Natural killer cell (primary cell): Measurements from ENCODE around the gene ARHGAP12. TPM values are rescaled to one million over a fixed set of nuclear protein-coding genes. Genes with fewer than 3 reads are reported as not detected.
"Not testable (repeated sequence)": the region's sequence is repeated elsewhere in the genome, so short reads cannot be mapped to it uniquely, and the experiment has no call there.

Source experiments
- ATAC-seq, 3 donors: fragments of 150-1000 bp in 2 of 3; fragments of 200-7000 bp in 1 of 3; cut with Tn5 transposase; 1 replicate in 1 of 3; 2 replicates in 2 of 3; pipeline ENCODE4 v1.10.0; 2021; ENCODE audit warnings: mild to moderate bottlenecking in 2 of 3, moderate library complexity in 2 of 3
- DNase-seq, 2 donors: peaks; one replicate each; pipeline versions ENCODE4 v3.0.0 to v3.0.0-alpha.2; 2013 to 2021; ENCODE audit warnings: mixed read lengths in 1 of 2
- H3K27ac ChIP-seq: one replicate; pipeline ENCODE4 v1.5.1; 2013; ENCODE audit warnings: mild to moderate bottlenecking, low read length
- H3K27me3 ChIP-seq: one replicate; pipeline ENCODE4 v1.6.1; 2013; ENCODE audit warnings: low read length; ENCODE audit not compliant: control insufficient read depth, insufficient read depth
- H3K36me3 ChIP-seq: one replicate; pipeline ENCODE4 v1.6.1; 2013; ENCODE audit warnings: low read length; ENCODE audit not compliant: control insufficient read depth, insufficient read depth
- H3K4me1 ChIP-seq: one replicate; pipeline ENCODE4 v1.6.1; 2013; ENCODE audit warnings: low read length; ENCODE audit not compliant: control insufficient read depth, insufficient read depth
- H3K4me3 ChIP-seq: one replicate; pipeline ENCODE4 v1.5.1; 2013; ENCODE audit warnings: low read length
- H3K9me3 ChIP-seq: one replicate; pipeline ENCODE4 v1.6.1; 2013; ENCODE audit warnings: low read length; ENCODE audit not compliant: control insufficient read depth, insufficient read depth
- H3K27ac Mint-ChIP-seq, 2 donors: one replicate each; pipeline ENCODE4 v1.8.0; 2022; ENCODE audit warnings: mild to moderate bottlenecking in 2 of 2, mixed read lengths in 2 of 2, moderate library complexity in 1 of 2
- H3K27me3 Mint-ChIP-seq, 2 donors: one replicate each; pipeline ENCODE4 v1.8.0; 2022; ENCODE audit warnings: low read depth in 2 of 2, mixed read lengths in 2 of 2
- H3K36me3 Mint-ChIP-seq: one replicate; pipeline ENCODE4 v1.8.0; 2022; ENCODE audit warnings: mixed read lengths
- H3K4me1 Mint-ChIP-seq, 2 donors: one replicate each; pipeline ENCODE4 v1.8.0; 2022; ENCODE audit warnings: mixed read lengths in 2 of 2
- H3K4me3 Mint-ChIP-seq: one replicate; pipeline ENCODE4 v1.8.0; 2022; ENCODE audit warnings: mild to moderate bottlenecking, moderate library complexity, mixed read lengths
- H3K9me3 Mint-ChIP-seq, 2 donors: one replicate each; pipeline ENCODE4 v1.8.0; 2022; ENCODE audit warnings: mixed read lengths in 2 of 2
- CTCF ChIP-seq: fragments of 200-600 bp; IDR thresholded peaks from one replicate; pipeline ENCODE4 v1.8.0; 2022; ENCODE audit warnings: antibody characterized with exemption
- WGBS: methylation state at CpG from one replicate; pipeline ENCODE4 v1.1.7; 2013; ENCODE audit warnings: missing lambda C conversion rate; ENCODE audit not compliant: insufficient coverage; 5-methylcytosine and 5-hydroxymethylcytosine counted together
- intact Hi-C: fragments of 100-400 bp; cut with micrococcal nuclease; formaldehyde crosslinking; loops from one replicate; pipeline ENCODE4 v1.14.2; 2022
- total RNA-seq, 4 donors: library from RNA; stranded (reverse); fragments of 120-200 nt in 1 of 4; gene quantifications; one replicate each; pipeline versions ENCODE4 v1.2.3 to v1.2.4, GENCODE V29; 2013 to 2022

Gene ARHGAP12
- total RNA-seq, 3 donors from 2014 or later (not counting 1 experiment from before 2014, with no cell fraction given), result 35.1 to 40.2 (median 40.2) TPM

GRCh38 chr10:31770307-31770902 lies 158.2 kb downstream of the ARHGAP12 start:
- ATAC-seq (peak; percentile 77 to 96 (median 87)), DNase-seq (peak; percentile 37 to 75)
- no peaks in the 10 kb centered on the region for H3K36me3 ChIP-seq
- TF ChIP-seq CTCF, result peak; percentile 84
- H3K9me3 ChIP-seq, result no peaks in the 10 kb centered on the region
- Mint-ChIP-seq H3K4me1 (no peaks in the 10 kb centered on the region), H3K27ac (no peak overlapping the region), H3K27me3 (no peaks in the 10 kb centered on the region), H3K36me3 (no peaks in the 10 kb centered on the region), H3K4me3 (no peak overlapping the region), H3K9me3 (no peaks in the 10 kb centered on the region)
- H3K4me3 ChIP-seq, result no peak overlapping the region
- no peaks in the 10 kb centered on the region for H3K27me3 ChIP-seq
- no peaks in the 10 kb centered on the region for H3K4me1 ChIP-seq
- no peak overlapping the region for H3K27ac ChIP-seq
- intact Hi-C loops, result loop anchor here (1.0 kb wide), 2 partner anchors 987 to 1043 kb away; no protein-coding TSS in a partner anchor
- no CpG with 5 or more reads among the region's 8 CpGs for WGBS

- H3K9me3 ChIP-seq, result no peaks in the 10 kb centered on the region
- Mint-ChIP-seq H3K4me3 (no peak overlapping the region), H3K4me1 (no peaks in the 10 kb centered on the region), H3K9me3 (no peaks in the 10 kb centered on the region), H3K27ac (no peak overlapping the region), H3K36me3 (no peaks in the 10 kb centered on the region), H3K27me3 (no peaks in the 10 kb centered on the region)
- 44% methylated on average over 2 of the region's 4 CpGs for WGBS
- H3K27ac ChIP-seq, result no peak overlapping the region
- no peaks in the 10 kb centered on the region for H3K36me3 ChIP-seq
- ATAC-seq, result no peak
- H3K4me3 ChIP-seq, result no peak overlapping the region
- H3K4me1 ChIP-seq, result no peaks in the 10 kb centered on the region
- no peak for DNase-seq
- TF ChIP-seq CTCF, result no peak
- intact Hi-C loops, result no loop called here
- H3K27me3 ChIP-seq, result no peaks in the 10 kb centered on the region
Measured at GRCh38 chr10:31769564-31769963, 159.1 kb downstream of the ARHGAP12 start.

GRCh38 chr10:31768935-31769334 lies 159.7 kb downstream of the ARHGAP12 start:
- DNase-seq, H3K4me1 Mint-ChIP-seq, H3K9me3 Mint-ChIP-seq, H3K4me1 ChIP-seq, H3K36me3 Mint-ChIP-seq, H3K27me3 Mint-ChIP-seq, H3K27ac Mint-ChIP-seq, ATAC-seq, H3K4me3 ChIP-seq, intact Hi-C loops, H3K36me3 ChIP-seq, H3K4me3 Mint-ChIP-seq, H3K9me3 ChIP-seq, H3K27me3 ChIP-seq, H3K27ac ChIP-seq: not testable (repeated sequence)
- WGBS, result 96% methylated on average over 6 of the region's 7 CpGs

GRCh38 chr10:31768467-31768866 lies 160.2 kb downstream of the ARHGAP12 start:
- intact Hi-C loops, result no loop called here
- Mint-ChIP-seq H3K4me1 (no peaks in the 10 kb centered on the region), H3K27ac (no peak overlapping the region), H3K4me3 (no peak overlapping the region), H3K27me3 (no peaks in the 10 kb centered on the region), H3K9me3 (no peaks in the 10 kb centered on the region), H3K36me3 (no peaks in the 10 kb centered on the region)
- ATAC-seq (no peak), DNase-seq (no peak)
- Histone ChIP-seq H3K27ac (no peak overlapping the region), H3K4me3 (no peak overlapping the region), H3K36me3 (no peaks in the 10 kb centered on the region), H3K27me3 (no peaks in the 10 kb centered on the region), H3K9me3 (no peaks in the 10 kb centered on the region), H3K4me1 (no peaks in the 10 kb centered on the region)
- TF ChIP-seq CTCF, result no peak
- 100% methylated on average over 1 of the region's 1 CpG for WGBS
